K562 (cell line): ENCODE results near the gene FOXL2NB. TPM values are rescaled to one million over a fixed set of nuclear protein-coding genes. Genes with fewer than 3 reads are reported as not detected.

Source experiments
- ATAC-seq: fragments of 200-7000 bp; cut with Tn5 transposase; 3 replicates; pipeline ENCODE4 v1.9.1; 2020; ENCODE audit warnings: moderate library complexity
- BruUV-seq: library from RNA; stranded (reverse); fragments of 400-500 nt; replicated peaks from 2 replicates; lab custom pipeline; 2021; lab: Mats Ljungman, UMichigan
- CTCF ChIA-PET: fragments of 300-600 bp; formaldehyde crosslinking; extraction: SDS; loops from one replicate; lab custom pipeline; 2021; ENCODE audit warnings: low intra/inter-chr PET ratio; lab: Yijun Ruan, JAX
- POLR2A ChIA-PET: fragments of 300-600, 350-650 bp; sonication (Branson Sonifier 250); formaldehyde crosslinking; extraction: SDS; loops from one replicate; lab custom pipeline; 2021; ENCODE audit warnings: antibody characterized with exemption, inconsistent platforms; lab: Yijun Ruan, JAX
- DNase-seq, 4 experiments: peaks; one replicate each; pipeline versions ENCODE4 v3.0.0 to v3.0.0-alpha.2; 2011 to 2018; ENCODE audit warnings: low spot score in 3 of 4, mixed read lengths in 3 of 4; ENCODE audit errors: extremely low read depth in 1 of 4
- FAIRE-seq: peaks from 2 replicates; lab custom pipeline; 2011; peaks lifted over from hg19 to GRCh38; lab: Jason Lieb, UNC
- H2AFZ ChIP-seq: 2 replicates; pipeline ENCODE4 v1.6.0; 2011; ENCODE audit warnings: low read depth, low read length, control low read depth, inconsistent platforms
- H3K27ac ChIP-seq: fragments of 200-600 bp; 3 replicates; pipeline ENCODE4 v1.8.0; 2011; ENCODE audit warnings: low read depth, mild to moderate bottlenecking, control low read depth, inconsistent platforms, low read length, moderate library complexity, mixed read lengths; ENCODE audit errors: extremely low read depth
- H3K27me3 ChIP-seq, 2 experiments: fragments of 300-600 bp in 1 of 2; 2 replicates in 1 of 2; 3 replicates in 1 of 2; pipeline versions ENCODE4 v1.6.0 to v1.8.0; 2011; ENCODE audit warnings: inconsistent platforms in 2 of 2, low read length in 2 of 2, mild to moderate bottlenecking in 1 of 2, mixed read lengths in 1 of 2, moderate library complexity in 1 of 2; ENCODE audit not compliant: control insufficient read depth in 2 of 2, insufficient read depth in 2 of 2
- H3K36me3 ChIP-seq: fragments of 300-600 bp; 3 replicates; pipeline ENCODE4 v1.8.0; 2011; ENCODE audit warnings: mild to moderate bottlenecking, low read length, inconsistent platforms; ENCODE audit not compliant: control insufficient read depth, insufficient read depth
- H3K4me1 ChIP-seq, 2 experiments: fragments of 200-600 bp in 1 of 2; replicated peaks in 1 of 2; 2 replicates in 1 of 2; 3 replicates in 1 of 2; pipeline versions ENCODE4 v1.5.1 to v1.8.0; 2011; ENCODE audit warnings: inconsistent platforms in 2 of 2, low read length in 2 of 2, mild to moderate bottlenecking in 1 of 2, mixed read lengths in 1 of 2, moderate library complexity in 1 of 2; ENCODE audit not compliant: control insufficient read depth in 2 of 2, insufficient read depth in 2 of 2
- H3K4me2 ChIP-seq: 2 replicates; pipeline ENCODE4 v1.6.1; 2011; ENCODE audit warnings: low read length, control low read depth, inconsistent platforms, mixed read lengths; ENCODE audit not compliant: insufficient read depth
- H3K4me3 ChIP-seq: fragments of 200-600 bp; sonication (generic), shearing (Covaris generic); 2 replicates; pipeline ENCODE4 v1.5.1; 2016; ENCODE audit warnings: control low read depth, inconsistent platforms
- H3K79me2 ChIP-seq: fragments of 200-600 bp; 3 replicates; pipeline ENCODE4 v1.8.0; 2011; ENCODE audit warnings: low read length, inconsistent platforms; ENCODE audit not compliant: control insufficient read depth, insufficient read depth
- H3K9ac ChIP-seq, 2 experiments: 2 replicates each; pipeline versions ENCODE4 v1.6.0 to v1.6.1; 2011; ENCODE audit warnings: low read depth in 2 of 2, low read length in 2 of 2, control low read depth in 1 of 2, inconsistent platforms in 1 of 2, mild to moderate bottlenecking in 1 of 2, mixed read lengths in 1 of 2; ENCODE audit not compliant: insufficient read depth in 1 of 2
- H3K9me1 ChIP-seq: one replicate; pipeline ENCODE4 v1.6.0; 2011; ENCODE audit warnings: inconsistent platforms, mild to moderate bottlenecking, low read length, moderate library complexity; ENCODE audit not compliant: control insufficient read depth, insufficient read depth
- H3K9me3 ChIP-seq: replicated peaks from 2 replicates; pipeline ENCODE4 v1.5.1; 2011; ENCODE audit warnings: low read depth, low read length, inconsistent platforms; ENCODE audit not compliant: control insufficient read depth, insufficient read depth
- H4K20me1 ChIP-seq: replicated peaks from 2 replicates; pipeline ENCODE4 v1.6.1; 2011; ENCODE audit warnings: low read length, inconsistent platforms, mixed read lengths; ENCODE audit not compliant: control insufficient read depth, insufficient read depth
- CEBPB ChIP-seq: fragments of 450-650 bp; IDR thresholded peaks from 2 replicates; pipeline ENCODE4 v1.6.1; 2016; ENCODE audit warnings: missing genetic modification characterization, missing compliant biosample characterization
- CSDE1 ChIP-seq, 2 experiments: fragments of 450-650 bp; IDR thresholded peaks; 2 replicates each; pipeline ENCODE4 v1.6.1; 2016; ENCODE audit warnings: mild to moderate bottlenecking in 1 of 2
- YBX1 ChIP-seq: fragments of 450-650 bp; IDR thresholded peaks from 2 replicates; pipeline ENCODE4 v1.7.1; 2016; ENCODE audit warnings: mild to moderate bottlenecking
- ZNF146 ChIP-seq: IDR thresholded peaks from one replicate; pipeline ENCODE4 v1.6.1; 2018; ENCODE audit warnings: missing compliant biosample characterization; ENCODE audit not compliant: unreplicated experiment
- ZNF232 ChIP-seq: sonication (generic); formaldehyde crosslinking; IDR thresholded peaks from 2 replicates; pipeline ENCODE4 v1.8.0; 2022; ENCODE audit warnings: mild to moderate bottlenecking, missing genetic modification reagents
- ZNF311 ChIP-seq: fragments of 250-450 bp; sonication (Bioruptor Pico); IDR thresholded peaks from 2 replicates; pipeline ENCODE4 v1.4.0; 2020; ENCODE audit warnings: mild to moderate bottlenecking, moderate library complexity
- WGBS: fragments of 100-300 bp; shearing (Covaris generic); methylation state at CpG from one replicate; pipeline ENCODE4 v1.1.6; 2016; ENCODE audit warnings: low coverage, mixed read lengths; ENCODE audit not compliant: insufficient coverage; ENCODE audit errors: missing lambda C conversion rate; 5-methylcytosine and 5-hydroxymethylcytosine counted together
- in situ Hi-C: fragments of 300-500 bp; cut with MboI; formaldehyde crosslinking; loops from 4 replicates; pipeline ENCODE4 v1.15.0; 2018; ENCODE audit warnings: inconsistent platforms, mixed read lengths
- intact Hi-C: fragments of 100-400 bp; cut with micrococcal nuclease; formaldehyde crosslinking; loops from 2 replicates; pipeline ENCODE4 v1.14.2; 2022
- polyA plus RNA-seq, 8 experiments: library from polyadenylated mRNA; depleted of rRNA in 4 of 8; stranded (reverse) in 5 of 8; unstranded in 3 of 8; fragments of >200 nt; fragmentation: Nextera tagmentation in 2 of 8; fragmentation: Illumina TruSeq in 1 of 8; extraction: Ambion mirVana in 2 of 8; extraction: Trizol in 1 of 8; gene quantifications; 2 replicates each; pipeline versions ENCODE4 v1.2.1 to v1.2.3, GENCODE V29; 2011 to 2014; ENCODE audit warnings: inconsistent platforms in 1 of 8, missing spikeins in 1 of 8
- total RNA-seq, 7 experiments: library from RNA; depleted of rRNA in 6 of 7; stranded (reverse); fragments of >200 nt in 6 of 7; fragmentation: Illumina TruSeq in 2 of 7; extraction: Trizol in 2 of 7; gene quantifications; 2 replicates each; pipeline versions ENCODE4 v1.2.1 to v1.2.3, GENCODE V29; 2011 to 2021; ENCODE audit warnings: low replicate concordance in 1 of 7

The FOXL2NB gene
- total and polyA plus RNA-seq, 9 of the 15 experiments (the other 6 are each of a cell fraction or from before 2014, with no cell fraction given), result 0.71 to 17.4 (median 9.0) TPM

DNA sequence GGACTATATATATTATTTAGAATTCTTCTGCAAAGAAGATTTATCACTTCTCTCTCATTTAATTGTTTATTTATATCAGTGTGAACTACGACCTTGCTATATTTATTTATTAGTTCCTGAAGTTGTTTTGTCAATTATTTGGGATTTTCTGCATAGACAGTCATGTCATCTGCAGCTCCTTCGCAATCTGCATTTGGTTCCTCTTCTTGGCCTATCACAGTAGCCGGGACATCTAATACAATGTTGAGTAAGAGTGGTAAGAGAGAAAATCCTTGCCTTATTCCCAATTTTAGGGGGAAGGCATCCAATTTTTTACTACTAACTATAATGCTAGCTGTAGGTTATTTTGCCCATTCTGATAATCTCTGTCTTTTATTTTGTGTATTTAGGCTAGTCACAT lies 39.5 kb upstream of the FOXL2NB start:
- TF ChIP-seq ZNF146 (CRISPR knock-in tag) (no peak), ZNF232 (CRISPR knock-in tag) (no peak), YBX1 (no peak)
- ChIA-PET POLR2A (interaction anchor here (1.1 kb wide), 1 partner anchor 9 kb away, joined by 5 read pairs; no protein-coding TSS in a partner anchor), CTCF (no interaction called here)
- Histone ChIP-seq H2AFZ (no peak overlapping the region), H3K79me2 (no peaks in the 10 kb centered on the region), H4K20me1 (no peaks in the 10 kb centered on the region), H3K4me1 (peaks cover 3 to 14% of the 10 kb centered on the region in 2 experiments; a peak in 4 of 5 replicates), H3K9ac (no peak overlapping the region), H3K27ac (no peak overlapping the region), H3K4me3 (no peak overlapping the region), H3K4me2 (no peak overlapping the region), H3K9me3 (no peaks in the 10 kb centered on the region), H3K27me3 (no peaks in the 10 kb centered on the region), H3K9me1 (no peaks in the 10 kb centered on the region), H3K36me3 (no peaks in the 10 kb centered on the region)
- FAIRE-seq (no peak), DNase-seq (no peak), ATAC-seq (no peak)
- in situ Hi-C loops (no loop called here), intact Hi-C loops (no loop called here)
- BruUV-seq, result no TSS peak
- 63% methylated on average over 3 of the region's 3 CpGs for WGBS

DNA sequence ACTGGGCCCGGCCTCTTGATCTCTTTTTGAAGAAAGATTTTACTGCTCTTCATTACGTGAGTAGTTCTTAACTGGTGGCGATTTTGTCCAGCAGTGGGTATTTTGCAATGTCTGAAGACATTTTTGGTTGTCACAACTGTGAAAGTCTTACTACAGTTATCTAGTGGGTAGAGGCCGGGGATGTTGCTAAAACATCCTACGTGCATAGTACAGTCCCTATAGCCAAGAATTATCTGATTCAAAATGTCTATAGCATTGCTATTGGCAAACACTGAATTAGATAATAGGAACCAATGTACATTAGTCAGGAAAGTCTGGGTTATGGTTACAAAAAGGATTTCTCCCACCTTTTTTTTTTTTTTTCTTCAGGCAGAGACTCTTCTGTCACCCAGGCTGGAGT lies 38.2 kb upstream of the FOXL2NB start:
- no peaks in the 10 kb centered on the region for H4K20me1 ChIP-seq
- H3K36me3 ChIP-seq, result no peaks in the 10 kb centered on the region
- H3K9ac ChIP-seq, result no peak overlapping the region
- BruUV-seq, result no TSS peak
- intact Hi-C loops, result no loop called here
- ATAC-seq, result no peak
- TF ChIP-seq ZNF311 (CRISPR knock-in tag), result 0 out of 2 replicates have a peak, but pooled peaks have one; percentile 14
- no peak for TF ChIP-seq CSDE1 (IDR thresholded peaks at IDR 0.05)
- TF ChIP-seq CEBPB (tag), result 0 out of 2 replicates have a peak, but pooled peaks have one; percentile 9
- TF ChIP-seq, all 486 proteins: peak for 2
- Histone ChIP-seq H3K9me1 (no peaks in the 10 kb centered on the region), H3K9me3 (no peaks in the 10 kb centered on the region), H3K4me2 (no peak overlapping the region), H2AFZ (peak overlapping the region; percentile 33; the same call in 1 of the 2 replicates), H3K27ac (no peak overlapping the region), H3K4me3 (no peak overlapping the region), H3K79me2 (peaks cover 2% of the 10 kb centered on the region; the same call in 1 of the 3 replicates), H3K4me1 (peaks cover 6 to 25% of the 10 kb centered on the region in 2 experiments; a peak in 4 of 5 replicates), H3K27me3 (no peaks in the 10 kb centered on the region)
- FAIRE-seq (no peak), DNase-seq (no peak)
- 77% methylated on average over 5 of the region's 5 CpGs for WGBS
- ChIA-PET POLR2A (interaction anchor here (0.9 kb wide), 1 partner anchor 11 kb away, joined by 4 read pairs; no protein-coding TSS in a partner anchor), CTCF (no interaction called here)
- in situ Hi-C loops, result no loop called here
